Spleen (tissue), 11 donors: ENCODE measurements around the gene DDIT4. TPM values are rescaled to one million over a fixed set of nuclear protein-coding genes. Genes with fewer than 3 reads are reported as not detected.

Experiments
- DNase-seq: peaks from one replicate; pipeline ENCODE4 v3.0.0-alpha.2; 2020
- H3K27ac ChIP-seq, 8 donors: fragments of 200-600 bp; sonication (generic) in 7 of 8; 1 replicate in 4 of 8; 2 replicates in 4 of 8; pipeline versions ENCODE4 v1.5.0 to v1.8.0; 2016 to 2021; ENCODE audit warnings: inconsistent platforms in 4 of 8, mild to moderate bottlenecking in 4 of 8, moderate library complexity in 1 of 8
- H3K27me3 ChIP-seq, 7 donors: fragments of 200-600 bp; sonication (generic) in 6 of 7; replicated peaks in 1 of 7; 1 replicate in 4 of 7; 2 replicates in 3 of 7; pipeline versions ENCODE4 v1.5.0 to v1.8.0; 2016 to 2021; ENCODE audit warnings: inconsistent platforms in 3 of 7, mild to moderate bottlenecking in 1 of 7
- H3K36me3 ChIP-seq, 6 donors: fragments of 200-600 bp; sonication (generic) in 5 of 6; 1 replicate in 4 of 6; 2 replicates in 2 of 6; pipeline versions ENCODE4 v1.5.0 to v1.8.0; 2016 to 2021; ENCODE audit warnings: inconsistent platforms in 2 of 6
- H3K4me1 ChIP-seq, 6 donors: fragments of 200-600 bp; sonication (generic) in 5 of 6; 1 replicate in 3 of 6; 2 replicates in 3 of 6; pipeline versions ENCODE4 v1.5.0 to v1.8.0; 2016 to 2021; ENCODE audit warnings: inconsistent platforms in 3 of 6
- H3K4me3 ChIP-seq, 8 donors: fragments of 200-600 bp; sonication (generic) in 7 of 8; 1 replicate in 4 of 8; 2 replicates in 4 of 8; pipeline versions ENCODE4 v1.5.0 to v1.8.0; 2016 to 2021; ENCODE audit warnings: inconsistent platforms in 4 of 8, mild to moderate bottlenecking in 4 of 8, moderate library complexity in 2 of 8
- H3K9me3 ChIP-seq, 8 donors: fragments of 200-600 bp; sonication (generic) in 7 of 8; 1 replicate in 4 of 8; 2 replicates in 4 of 8; pipeline versions ENCODE4 v1.5.0 to v1.8.0; 2016 to 2021; ENCODE audit warnings: inconsistent platforms in 4 of 8
- POLR2A ChIP-seq, 3 donors: fragments of 450-650 bp; IDR thresholded peaks; one replicate each; pipeline ENCODE4 v1.5.1; 2017; ENCODE audit warnings: antibody characterized with exemption in 3 of 3, mild to moderate bottlenecking in 1 of 3
- POLR2AphosphoS5 ChIP-seq, 3 donors: sonication (generic); formaldehyde crosslinking; IDR thresholded peaks; one replicate each; pipeline ENCODE4 v1.5.1; 2017; ENCODE audit warnings: antibody characterized with exemption in 3 of 3
- WGBS, 5 donors: extraction: QIAGEN DNeasy Blood & Tissue Kit in 3 of 5; methylation state at CpG; one replicate each; pipeline versions ENCODE4 v1.1.5 to v1.1.7; 2013 to 2018; 5-methylcytosine and 5-hydroxymethylcytosine counted together
- intact Hi-C: fragments of 100-400 bp; cut with DNase I; formaldehyde crosslinking; loops from one replicate; pipeline ENCODE4 v1.15.0; 2023; ENCODE audit warnings: low total_unique reads
- polyA plus RNA-seq, 3 donors: library from polyadenylated mRNA; stranded (reverse); fragments of 200-250 nt; gene quantifications; one replicate each; pipeline ENCODE4 v1.2.1, GENCODE V29; 2013
- total RNA-seq, 7 donors: library from RNA; depleted of rRNA in 3 of 7; stranded (reverse); fragments of >200 nt in 3 of 7; fragmentation: NEBNext Ultra II Directional in 4 of 7; extraction: Animal tissue kit (Norgen Biotek cat#: 25700) in 4 of 7; gene quantifications; one replicate each; pipeline versions ENCODE4 v1.1.0 to v1.2.1, GENCODE V29; 2016 to 2021
- TF ChIP-seq, protein P1 (sequence below), 11 experiments: fragments of 200-600 bp in 7 of 11; fragments of 450-650 bp in 4 of 11; sonication (generic) in 4 of 11; IDR thresholded peaks in 8 of 11; conservative IDR thresholded peaks in 3 of 11; 1 replicate in 7 of 11; 2 replicates in 4 of 11; pipeline versions ENCODE4 v1.4.0 to v1.8.0; 2016 to 2021; ENCODE audit warnings: antibody characterized with exemption in 11 of 11, inconsistent platforms in 4 of 11, mild to moderate bottlenecking in 1 of 11
- donor health status: healthy with polysubstance abuse.
- donor health status: DM: no; HTN: no; CAD: no; lungs with moderate emphysema.
- donor health status: DM: no; HTN: no; CAD: no.
- donor health status: Bipolar disorder and iron deficiency.
- donor health status: healthy.
- donor health status: DM: no; HTN: no; CAD: no.
- donor health status: DM: yes; HTN: yes; CAD: no.

DDIT4 gene
- total and polyA plus RNA-seq, 10 donors, result 99.3 to 308 (median 228) TPM

GRCh38 chr10:72276013-72276387 lies 2.3 kb downstream of the DDIT4 start:
- H3K4me1 ChIP-seq, result peaks cover 22 to 75% (median 50%) of the 10 kb centered on the region in 6 donors
- no peaks in the 10 kb centered on the region for H3K9me3 ChIP-seq
- TF ChIP-seq POLR2AphosphoS5 (IDR thresholded peaks at IDR 0.05), result peak; percentile 39 to 66 (median 61)
- TF ChIP-seq, protein P1, sequence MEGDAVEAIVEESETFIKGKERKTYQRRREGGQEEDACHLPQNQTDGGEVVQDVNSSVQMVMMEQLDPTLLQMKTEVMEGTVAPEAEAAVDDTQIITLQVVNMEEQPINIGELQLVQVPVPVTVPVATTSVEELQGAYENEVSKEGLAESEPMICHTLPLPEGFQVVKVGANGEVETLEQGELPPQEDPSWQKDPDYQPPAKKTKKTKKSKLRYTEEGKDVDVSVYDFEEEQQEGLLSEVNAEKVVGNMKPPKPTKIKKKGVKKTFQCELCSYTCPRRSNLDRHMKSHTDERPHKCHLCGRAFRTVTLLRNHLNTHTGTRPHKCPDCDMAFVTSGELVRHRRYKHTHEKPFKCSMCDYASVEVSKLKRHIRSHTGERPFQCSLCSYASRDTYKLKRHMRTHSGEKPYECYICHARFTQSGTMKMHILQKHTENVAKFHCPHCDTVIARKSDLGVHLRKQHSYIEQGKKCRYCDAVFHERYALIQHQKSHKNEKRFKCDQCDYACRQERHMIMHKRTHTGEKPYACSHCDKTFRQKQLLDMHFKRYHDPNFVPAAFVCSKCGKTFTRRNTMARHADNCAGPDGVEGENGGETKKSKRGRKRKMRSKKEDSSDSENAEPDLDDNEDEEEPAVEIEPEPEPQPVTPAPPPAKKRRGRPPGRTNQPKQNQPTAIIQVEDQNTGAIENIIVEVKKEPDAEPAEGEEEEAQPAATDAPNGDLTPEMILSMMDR (IDR thresholded peaks at IDR 0.05 in 8 of 11, conservative IDR thresholded peaks at IDR 0.05 in 3 of 11), result no peak
- no peak for TF ChIP-seq POLR2A (IDR thresholded peaks at IDR 0.05)
- 51 to 75% (median 64%) methylated on average over 4 of the region's 4 CpGs for WGBS, 5 donors
- intact Hi-C loops, result loop anchor here (10.0 kb wide), 1 partner anchor 61 kb away; the partner anchor contains the start of genes ANAPC16 and ASCC1
- peak overlapping the region; percentile 82 to 98 (median 93) for H3K4me3 ChIP-seq
- H3K27ac ChIP-seq, result peak overlapping the region; percentile 89 to 99 (median 97)
- DNase-seq, result no peak
- peaks cover 6 to 29% (median 18%) of the 10 kb centered on the region in 6 donors for H3K36me3 ChIP-seq
- H3K27me3 ChIP-seq, result no peaks in the 10 kb centered on the region

GRCh38 chr10:72276421-72277339 lies 3.0 kb downstream of the DDIT4 start:
- H3K36me3 ChIP-seq, result peaks cover 6 to 29% (median 18%) of the 10 kb centered on the region in 6 donors
- no peak for DNase-seq
- TF ChIP-seq POLR2A (IDR thresholded peaks at IDR 0.05) (peak in 1 of 3 donors; percentile 32), POLR2AphosphoS5 (IDR thresholded peaks at IDR 0.05) (peak in 1 of 3 donors; percentile 68)
- TF ChIP-seq, protein P1 (IDR thresholded peaks at IDR 0.05 in 8 of 11, conservative IDR thresholded peaks at IDR 0.05 in 3 of 11), result no peak
- H3K4me3 ChIP-seq, result peak overlapping the region in 7 of 8 donors; percentile 82 to 98 (median 93)
- H3K4me1 ChIP-seq, result peaks cover 22 to 71% (median 49%) of the 10 kb centered on the region in 6 donors
- intact Hi-C loops, result loop anchor here (10.0 kb wide), 1 partner anchor 62 kb away; the partner anchor contains the start of genes ANAPC16 and ASCC1
- H3K27me3 ChIP-seq, result no peaks in the 10 kb centered on the region
- no peaks in the 10 kb centered on the region for H3K9me3 ChIP-seq
- 69 to 84% (median 73%) methylated on average over 6 of the region's 6 CpGs for WGBS, 5 donors
- peak overlapping the region; percentile 89 to 99 (median 97) for H3K27ac ChIP-seq

GRCh38 chr10:72277340-72277995 lies 3.7 kb downstream of the DDIT4 start:
- Histone ChIP-seq H3K27me3 (no peaks in the 10 kb centered on the region), H3K27ac (peak overlapping the region in 7 of 8 donors; percentile 36 to 99 (median 97)), H3K4me3 (peak overlapping the region in 1 of 8 donors; percentile 95), H3K36me3 (peaks cover 6 to 29% (median 18%) of the 10 kb centered on the region in 6 donors), H3K4me1 (peaks cover 18 to 72% (median 48%) of the 10 kb centered on the region in 6 donors), H3K9me3 (no peaks in the 10 kb centered on the region)
- TF ChIP-seq POLR2AphosphoS5 (IDR thresholded peaks at IDR 0.05) (peak in 2 of 3 donors; percentile 21 to 32), POLR2A (IDR thresholded peaks at IDR 0.05) (no peak)
- intact Hi-C loops, result loop anchor here (10.0 kb wide), 1 partner anchor 63 kb away; the partner anchor contains the start of genes ANAPC16 and ASCC1
- 86 to 90% (median 89%) methylated on average over 5 of the region's 5 CpGs for WGBS, 5 donors
- DNase-seq, result no peak

- WGBS, 5 donors, result 76 to 89% (median 86%) methylated on average over 3 of the region's 3 CpGs
- Histone ChIP-seq H3K4me3 (no peak overlapping the region), H3K27ac (peak overlapping the region in 7 of 8 donors; percentile 36 to 99 (median 97)), H3K27me3 (no peaks in the 10 kb centered on the region), H3K4me1 (peaks cover 15 to 72% (median 48%) of the 10 kb centered on the region in 6 donors), H3K9me3 (no peaks in the 10 kb centered on the region), H3K36me3 (peaks cover 6 to 29% (median 18%) of the 10 kb centered on the region in 6 donors)
- intact Hi-C loops, result loop anchor here (10.0 kb wide), 1 partner anchor 63 kb away; the partner anchor contains the start of genes ANAPC16 and ASCC1
- DNase-seq, result no peak
- TF ChIP-seq, protein P1 (IDR thresholded peaks at IDR 0.05 in 8 of 11, conservative IDR thresholded peaks at IDR 0.05 in 3 of 11), result no peak
- peak in 1 of 3 donors; percentile 20 for TF ChIP-seq POLR2AphosphoS5 (IDR thresholded peaks at IDR 0.05)
- no peak for TF ChIP-seq POLR2A (IDR thresholded peaks at IDR 0.05)
These were observed 4.4 kb downstream of the DDIT4 start for GRCh38 chr10:72277996-72278667.
